Measurements from ENCODE around the gene CALR3. TPM values are rescaled to one million over a fixed set of nuclear protein-coding genes. Genes with fewer than 3 reads are reported as not detected.

CALR3 gene
- polyA plus RNA-seq (not detected in 2 replicates), polyA minus RNA-seq (not detected in 2 replicates)

GRCh38 chr19:16495982-16496612 lies at the start of gene CALR3, which contains the start of gene C19orf44:
Gene CALR3 (minus strand): TSS chr19:16496167. CDS start chr19:16496129, 38 bp downstream.
Gene C19orf44 (plus strand): TSS chr19:16496394. CDS start chr19:16500793, 4,399 bp downstream.
- H2AFZ ChIP-seq (ENCODE audit: low read depth, low read length): peak within 1 kb of the TSS; percentile 85
- peak within 1 kb of the TSS; percentile 74 for H3K9ac ChIP-seq (ENCODE audit: low read length)
- no peak for TF ChIP-seq SMC3 (conservative IDR thresholded peaks at IDR 0.05; ENCODE audit: poor library complexity)
- peak; percentile 50 for TF ChIP-seq TAF1 (IDR thresholded peaks at IDR 0.05; ENCODE audit: low read depth)
- TF ChIP-seq MXI1 (conservative IDR thresholded peaks at IDR 0.05; ENCODE audit: poor library complexity, severe bottlenecking): peak; percentile 95
- peak; percentile 47 for TF ChIP-seq EP300 (conservative IDR thresholded peaks at IDR 0.05; ENCODE audit: poor library complexity, severe bottlenecking)
- no peak for TF ChIP-seq EZH2 (IDR thresholded peaks at IDR 0.05; ENCODE audit: borderline replicate concordance, insufficient read depth, low read length, poor library complexity, severe bottlenecking)
- peak; percentile 65 for TF ChIP-seq POLR2AphosphoS5 (IDR thresholded peaks at IDR 0.05)
- TF ChIP-seq REST (IDR thresholded peaks at IDR 0.05; ENCODE audit: borderline replicate concordance): no peak
- TF ChIP-seq RAD21 (conservative IDR thresholded peaks at IDR 0.05): peak; percentile 32
- TF ChIP-seq CTCF (IDR thresholded peaks at IDR 0.05; ENCODE audit: poor library complexity, severe bottlenecking): peak; percentile 44
- H3K27me3 ChIP-seq (ENCODE audit: insufficient read depth, low read depth, low read length): no peaks in the 10 kb centered on the region
- no peaks in the 10 kb centered on the region for H3K36me3 ChIP-seq (ENCODE audit: insufficient read depth, low read length)
- peak within 1 kb of the TSS; percentile 76 for H3K4me3 ChIP-seq (ENCODE audit: low read length)
- H4K20me1 ChIP-seq (ENCODE audit: insufficient read depth): no peaks in the 10 kb centered on the region
- H3F3A ChIP-seq (ENCODE audit: insufficient read depth, low read length, poor library complexity, severe bottlenecking): no peaks in the 10 kb centered on the region
- H3K79me2 ChIP-seq (replicated peaks; ENCODE audit: insufficient read depth, low read length): peaks cover 17% of the 10 kb centered on the region
- peak within 1 kb of the TSS; percentile 59 for H3K27ac ChIP-seq (ENCODE audit: low read length)
- H3K4me2 ChIP-seq (ENCODE audit: low read length): peak within 1 kb of the TSS; percentile 76
- no peaks in the 10 kb centered on the region for H3K9me3 ChIP-seq (ENCODE audit: low read length)
- H3K9me2 ChIP-seq (ENCODE audit: insufficient read depth, low read length): no peaks in the 10 kb centered on the region

GRCh38 chr19:16544473-16545231 lies 48.7 kb upstream of the CALR3 start:
- Histone ChIP-seq H3K9ac (ENCODE audit: low read length) (no peak overlapping the region), H3K27ac (ENCODE audit: low read length) (no peak overlapping the region), H3K9me3 (ENCODE audit: low read length) (no peaks in the 10 kb centered on the region), H3K4me3 (ENCODE audit: low read length) (no peak overlapping the region), H3F3A (ENCODE audit: insufficient read depth, low read length, poor library complexity, severe bottlenecking) (no peaks in the 10 kb centered on the region), H3K36me3 (ENCODE audit: insufficient read depth, low read length) (no peaks in the 10 kb centered on the region), H3K9me2 (ENCODE audit: insufficient read depth, low read length) (no peaks in the 10 kb centered on the region), H4K20me1 (ENCODE audit: insufficient read depth) (no peaks in the 10 kb centered on the region), H3K27me3 (ENCODE audit: insufficient read depth, low read depth, low read length) (no peaks in the 10 kb centered on the region), H2AFZ (ENCODE audit: low read depth, low read length) (no peak overlapping the region), H3K4me2 (ENCODE audit: low read length) (no peak overlapping the region), H3K79me2 (replicated peaks; ENCODE audit: insufficient read depth, low read length) (peaks cover 38% of the 10 kb centered on the region)
- TF ChIP-seq EP300 (conservative IDR thresholded peaks at IDR 0.05; ENCODE audit: poor library complexity, severe bottlenecking) (no peak), POLR2AphosphoS5 (IDR thresholded peaks at IDR 0.05) (no peak), MXI1 (conservative IDR thresholded peaks at IDR 0.05; ENCODE audit: poor library complexity, severe bottlenecking) (no peak), TAF1 (IDR thresholded peaks at IDR 0.05; ENCODE audit: low read depth) (no peak), REST (IDR thresholded peaks at IDR 0.05; ENCODE audit: borderline replicate concordance) (no peak), RAD21 (conservative IDR thresholded peaks at IDR 0.05) (no peak), SMC3 (conservative IDR thresholded peaks at IDR 0.05; ENCODE audit: poor library complexity) (no peak), CTCF (IDR thresholded peaks at IDR 0.05; ENCODE audit: poor library complexity, severe bottlenecking) (no peak), EZH2 (IDR thresholded peaks at IDR 0.05; ENCODE audit: borderline replicate concordance, insufficient read depth, low read length, poor library complexity, severe bottlenecking) (no peak)

All from neural cell (in vitro differentiated cells).